Neural cell (in vitro differentiated cells): ENCODE results near the gene TMTC1.

Experiments
- EZH2 ChIP-seq: fragments of 200-600, 300-800 bp; shearing (Covaris generic), sonication (generic); IDR thresholded peaks from 2 replicates; pipeline ENCODE4 v1.6.1; 2014; ENCODE audit warnings: antibody characterized with exemption, low read length, borderline replicate concordance, mild to moderate bottlenecking; ENCODE audit not compliant: insufficient read depth, poor library complexity, severe bottlenecking
- POLR2AphosphoS5 ChIP-seq: IDR thresholded peaks from 2 replicates; pipeline ENCODE4 v1.6.1; 2012
- SMC3 ChIP-seq: fragments of 450-650 bp; conservative IDR thresholded peaks from 2 replicates; pipeline ENCODE4 v1.6.1; 2014; ENCODE audit warnings: antibody characterized with exemption, mild to moderate bottlenecking, moderate library complexity; ENCODE audit not compliant: poor library complexity
- TAF1 ChIP-seq: IDR thresholded peaks from 2 replicates; pipeline ENCODE4 v1.6.1; 2012; ENCODE audit warnings: low read depth
- TF ChIP-seq, protein P1 (sequence below): fragments of 450-650 bp; IDR thresholded peaks from 2 replicates; pipeline ENCODE4 v1.5.1; 2014; ENCODE audit warnings: antibody characterized with exemption, mild to moderate bottlenecking, moderate library complexity; ENCODE audit not compliant: poor library complexity, severe bottlenecking

DNA sequence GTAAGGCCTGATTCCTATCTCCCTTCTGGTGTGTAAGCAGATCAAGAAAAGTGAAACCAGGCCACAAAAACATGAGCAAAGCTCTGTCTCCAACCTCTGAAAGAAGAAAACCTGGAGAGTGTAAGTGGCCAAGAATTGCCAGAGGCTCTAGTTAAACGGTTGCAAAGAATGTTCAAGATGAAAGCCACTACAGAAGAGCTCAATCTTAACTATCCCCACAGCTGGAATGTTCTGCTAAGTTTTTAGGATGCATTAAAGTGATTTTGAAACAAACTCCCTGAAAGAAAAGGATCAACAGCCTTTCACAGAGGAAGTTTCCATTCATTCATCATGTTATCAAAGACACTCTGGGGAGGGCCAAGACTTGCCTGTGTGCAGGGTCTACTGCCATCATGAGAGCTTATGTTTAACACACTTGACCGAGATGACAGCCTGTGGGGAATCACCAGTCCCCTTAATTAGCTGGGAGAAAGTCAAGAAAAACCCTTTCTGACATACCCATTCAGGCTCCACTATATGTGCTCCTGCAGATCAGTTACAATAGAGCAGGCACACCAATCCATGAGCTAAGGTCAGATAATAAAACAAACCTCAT, 158.3 kb downstream of the TMTC1 start:
- TF ChIP-seq, protein P1, sequence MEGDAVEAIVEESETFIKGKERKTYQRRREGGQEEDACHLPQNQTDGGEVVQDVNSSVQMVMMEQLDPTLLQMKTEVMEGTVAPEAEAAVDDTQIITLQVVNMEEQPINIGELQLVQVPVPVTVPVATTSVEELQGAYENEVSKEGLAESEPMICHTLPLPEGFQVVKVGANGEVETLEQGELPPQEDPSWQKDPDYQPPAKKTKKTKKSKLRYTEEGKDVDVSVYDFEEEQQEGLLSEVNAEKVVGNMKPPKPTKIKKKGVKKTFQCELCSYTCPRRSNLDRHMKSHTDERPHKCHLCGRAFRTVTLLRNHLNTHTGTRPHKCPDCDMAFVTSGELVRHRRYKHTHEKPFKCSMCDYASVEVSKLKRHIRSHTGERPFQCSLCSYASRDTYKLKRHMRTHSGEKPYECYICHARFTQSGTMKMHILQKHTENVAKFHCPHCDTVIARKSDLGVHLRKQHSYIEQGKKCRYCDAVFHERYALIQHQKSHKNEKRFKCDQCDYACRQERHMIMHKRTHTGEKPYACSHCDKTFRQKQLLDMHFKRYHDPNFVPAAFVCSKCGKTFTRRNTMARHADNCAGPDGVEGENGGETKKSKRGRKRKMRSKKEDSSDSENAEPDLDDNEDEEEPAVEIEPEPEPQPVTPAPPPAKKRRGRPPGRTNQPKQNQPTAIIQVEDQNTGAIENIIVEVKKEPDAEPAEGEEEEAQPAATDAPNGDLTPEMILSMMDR, result no peak
- TF ChIP-seq SMC3 (no peak), POLR2AphosphoS5 (no peak), TAF1 (no peak), EZH2 (no peak)
